H9 (cell line): ENCODE measurements around the gene KRT2. TPM values are rescaled to one million over a fixed set of nuclear protein-coding genes. Genes with fewer than 3 reads are reported as not detected.

Experiments used
- DNase-seq: peaks from one replicate; pipeline ENCODE4 v3.0.0-alpha.2; 2017
- H2AFZ ChIP-seq: one replicate; pipeline ENCODE4 v1.6.1; 2013; ENCODE audit warnings: mild to moderate bottlenecking, low read length, control low read depth, moderate library complexity
- H2AK5ac ChIP-seq: 2 replicates; pipeline ENCODE4 v1.6.1; 2013; ENCODE audit warnings: low read length, control low read depth, mixed read lengths; ENCODE audit not compliant: insufficient read length
- H2BK120ac ChIP-seq: one replicate; pipeline ENCODE4 v1.6.1; 2013; ENCODE audit warnings: low read depth, mild to moderate bottlenecking, low read length, control low read depth, inconsistent platforms; ENCODE audit not compliant: poor library complexity, severe bottlenecking
- H2BK12ac ChIP-seq: 2 replicates; pipeline ENCODE4 v1.6.1; 2013; ENCODE audit warnings: low read length, control low read depth, mixed read lengths, low read depth; ENCODE audit not compliant: insufficient read length
- H2BK15ac ChIP-seq: 2 replicates; pipeline ENCODE4 v1.6.1; 2013; ENCODE audit warnings: low read depth, low read length, control low read depth
- H2BK20ac ChIP-seq: one replicate; pipeline ENCODE4 v1.6.1; 2013; ENCODE audit warnings: low read depth, mild to moderate bottlenecking, low read length, control low read depth, inconsistent platforms; ENCODE audit not compliant: poor library complexity, severe bottlenecking
- H2BK5ac ChIP-seq: 2 replicates; pipeline ENCODE4 v1.6.1; 2013; ENCODE audit warnings: low read length, control low read depth, mixed read lengths; ENCODE audit not compliant: insufficient read length
- H3K14ac ChIP-seq: 2 replicates; pipeline ENCODE4 v1.6.1; 2013; ENCODE audit warnings: low read length, control low read depth; ENCODE audit not compliant: insufficient read depth
- H3K18ac ChIP-seq: 2 replicates; pipeline ENCODE4 v1.6.1; 2013; ENCODE audit warnings: low read depth, mild to moderate bottlenecking, mixed read lengths, low read length, control low read depth; ENCODE audit not compliant: insufficient read length
- H3K23ac ChIP-seq: 2 replicates; pipeline ENCODE4 v1.6.1; 2013; ENCODE audit warnings: low read length, control low read depth, mixed read lengths, low read depth; ENCODE audit not compliant: insufficient read length
- H3K23me2 ChIP-seq: 2 replicates; pipeline ENCODE4 v1.6.1; 2013; ENCODE audit warnings: low read depth, mild to moderate bottlenecking, mixed read lengths, low read length, control low read depth; ENCODE audit not compliant: insufficient read length, poor library complexity, severe bottlenecking
- H3K27ac ChIP-seq: 2 replicates; pipeline ENCODE4 v1.5.1; 2013; ENCODE audit warnings: low read length, control low read depth, mixed read lengths, low read depth; ENCODE audit not compliant: insufficient read length
- H3K27me3 ChIP-seq: 2 replicates; pipeline ENCODE4 v1.6.1; 2013; ENCODE audit warnings: low read length, control low read depth, inconsistent platforms; ENCODE audit not compliant: insufficient read depth
- H3K4ac ChIP-seq: 2 replicates; pipeline ENCODE4 v1.6.1; 2013; ENCODE audit warnings: low read depth, mild to moderate bottlenecking, control low read depth, inconsistent platforms, low read length, moderate library complexity
- H3K4me1 ChIP-seq: 2 replicates; pipeline ENCODE4 v1.6.1; 2013; ENCODE audit warnings: low read length, control low read depth, inconsistent platforms; ENCODE audit not compliant: insufficient read depth
- H3K4me2 ChIP-seq: 2 replicates; pipeline ENCODE4 v1.6.1; 2013; ENCODE audit warnings: low read length, control low read depth, mixed read lengths; ENCODE audit not compliant: insufficient read length, insufficient read depth
- H3K56ac ChIP-seq: 2 replicates; pipeline ENCODE4 v1.6.1; 2013; ENCODE audit warnings: low read depth, mild to moderate bottlenecking, mixed read lengths, low read length, control low read depth; ENCODE audit not compliant: insufficient read length
- H3K79me1 ChIP-seq: 2 replicates; pipeline ENCODE4 v1.6.1; 2013; ENCODE audit warnings: low read depth, mild to moderate bottlenecking, moderate library complexity, low read length, control low read depth, inconsistent platforms; ENCODE audit not compliant: insufficient read depth, poor library complexity, severe bottlenecking
- H3K79me2 ChIP-seq: 2 replicates; pipeline ENCODE4 v1.6.1; 2013; ENCODE audit warnings: low read length, control low read depth, inconsistent platforms; ENCODE audit not compliant: insufficient read depth
- H3K9ac ChIP-seq: 2 replicates; pipeline ENCODE4 v1.6.1; 2013; ENCODE audit warnings: low read length, control low read depth, mixed read lengths; ENCODE audit not compliant: insufficient read length; ENCODE audit errors: extremely low read depth
- H3K9me3 ChIP-seq: one replicate; pipeline ENCODE4 v1.6.1; 2013; ENCODE audit warnings: low read depth, low read length, inconsistent platforms; ENCODE audit not compliant: control insufficient read depth
- H3T11ph ChIP-seq: one replicate; pipeline ENCODE4 v1.6.1; 2013; ENCODE audit warnings: mild to moderate bottlenecking, low read length, control low read depth, inconsistent platforms
- H4K20me1 ChIP-seq: one replicate; pipeline ENCODE4 v1.6.1; 2013; ENCODE audit not compliant: control insufficient read depth, insufficient read length, insufficient read depth
- H4K5ac ChIP-seq: 2 replicates; pipeline ENCODE4 v1.6.1; 2013; ENCODE audit warnings: low read depth, mild to moderate bottlenecking, mixed read lengths, low read length, control low read depth; ENCODE audit not compliant: insufficient read length
- H4K8ac ChIP-seq: replicated peaks from 2 replicates; pipeline ENCODE4 v1.6.1; 2013; ENCODE audit warnings: low read length, control low read depth, mixed read lengths, low read depth; ENCODE audit not compliant: insufficient read length
- H4K91ac ChIP-seq: 2 replicates; pipeline ENCODE4 v1.6.1; 2013; ENCODE audit warnings: low read depth, mild to moderate bottlenecking, moderate library complexity, mixed read lengths, low read length, control low read depth; ENCODE audit not compliant: insufficient read length
- H3K27ac Mint-ChIP-seq, 3 experiments: 2 replicates in 2 of 3; 3 replicates in 1 of 3; pipeline ENCODE4 v1.8.0; 2020 to 2021; ENCODE audit warnings: mixed read lengths in 3 of 3, mild to moderate bottlenecking in 1 of 3, moderate library complexity in 1 of 3
- H3K27me3 Mint-ChIP-seq: 2 replicates; pipeline ENCODE4 v1.8.0; 2021; ENCODE audit warnings: low read depth, mild to moderate bottlenecking, moderate library complexity, mixed read lengths
- H3K36me3 Mint-ChIP-seq, 3 experiments: 2 replicates in 2 of 3; 3 replicates in 1 of 3; pipeline ENCODE4 v1.8.0; 2020 to 2021; ENCODE audit warnings: low read depth in 3 of 3, mixed read lengths in 3 of 3; ENCODE audit not compliant: insufficient read depth in 1 of 3
- H3K4me1 Mint-ChIP-seq, 2 experiments: 2 replicates each; pipeline ENCODE4 v1.8.0; 2020; ENCODE audit warnings: mixed read lengths in 2 of 2
- H3K4me3 Mint-ChIP-seq, 2 experiments: 2 replicates in 1 of 2; 3 replicates in 1 of 2; pipeline ENCODE4 v1.8.0; 2020 to 2021; ENCODE audit warnings: mild to moderate bottlenecking in 2 of 2, mixed read lengths in 2 of 2, moderate library complexity in 1 of 2
- H3K9me3 Mint-ChIP-seq, 2 experiments: 2 replicates in 1 of 2; 3 replicates in 1 of 2; pipeline ENCODE4 v1.8.0; 2020; ENCODE audit warnings: mild to moderate bottlenecking in 2 of 2, mixed read lengths in 2 of 2, moderate library complexity in 1 of 2
- WGBS: extraction: QIAGEN DNeasy Blood & Tissue Kit; methylation state at CpG from one replicate; pipeline ENCODE4 v1.1.7; 2013; ENCODE audit warnings: missing lambda C conversion rate, low lambda C conversion rate, mixed read lengths; ENCODE audit not compliant: insufficient read length; ENCODE audit errors: extremely low coverage; 5-methylcytosine and 5-hydroxymethylcytosine counted together
- total RNA-seq: library from RNA; stranded (reverse); gene quantifications from 2 replicates; pipeline ENCODE4 v1.2.1, GENCODE V29; 2021
- TF ChIP-seq, protein P1 (sequence below): fragments of 200-600 bp; sonication (generic); conservative IDR thresholded peaks from 3 replicates; pipeline ENCODE4 v1.8.0; 2021; ENCODE audit warnings: antibody characterized with exemption, mild to moderate bottlenecking

KRT2 gene
- total RNA-seq, 1 experiment from 2014 or later, result not detected

DNA sequence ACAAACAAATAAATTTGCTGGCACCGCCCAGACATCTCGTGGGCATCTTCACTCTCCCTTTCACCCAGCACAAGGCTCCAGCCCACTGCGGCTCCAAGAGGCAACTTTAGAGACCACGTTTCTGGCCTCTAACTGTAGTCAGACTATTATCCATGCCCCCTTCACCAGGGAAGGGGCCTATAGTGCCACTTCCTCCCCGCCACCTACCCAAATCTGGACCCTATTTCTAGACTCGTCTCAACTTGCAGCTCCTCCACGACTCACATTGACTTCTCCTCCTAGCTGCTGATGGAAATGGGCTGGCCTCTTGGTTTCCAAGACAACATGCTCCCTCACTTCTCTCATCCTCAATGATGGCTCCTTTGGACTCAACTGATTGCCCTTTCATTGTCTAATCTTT is 15.9 kb upstream of the KRT2 start:
- no peak overlapping the region for H3K18ac ChIP-seq
- no peaks in the 10 kb centered on the region for H3K23me2 ChIP-seq
- H2BK5ac ChIP-seq, result no peak overlapping the region
- H3K14ac ChIP-seq, result no peak overlapping the region
- Mint-ChIP-seq H3K27ac (no peak overlapping the region), H3K4me1 (no peaks in the 10 kb centered on the region; a peak in 1 of 4 replicates), H3K9me3 (no peaks in the 10 kb centered on the region), H3K27me3 (peaks cover 23% of the 10 kb centered on the region), H3K36me3 (no peaks in the 10 kb centered on the region), H3K4me3 (no peak overlapping the region)
- H2BK12ac ChIP-seq, result no peak overlapping the region
- no peak overlapping the region for H3K4ac ChIP-seq
- no peak overlapping the region for H3K56ac ChIP-seq
- H2BK15ac ChIP-seq, result no peak overlapping the region
- no peaks in the 10 kb centered on the region for H3K79me1 ChIP-seq
- H3K79me2 ChIP-seq, result no peaks in the 10 kb centered on the region
- no peak overlapping the region for H2AFZ ChIP-seq
- H3K9ac ChIP-seq, result no peak overlapping the region
- TF ChIP-seq, protein P1, sequence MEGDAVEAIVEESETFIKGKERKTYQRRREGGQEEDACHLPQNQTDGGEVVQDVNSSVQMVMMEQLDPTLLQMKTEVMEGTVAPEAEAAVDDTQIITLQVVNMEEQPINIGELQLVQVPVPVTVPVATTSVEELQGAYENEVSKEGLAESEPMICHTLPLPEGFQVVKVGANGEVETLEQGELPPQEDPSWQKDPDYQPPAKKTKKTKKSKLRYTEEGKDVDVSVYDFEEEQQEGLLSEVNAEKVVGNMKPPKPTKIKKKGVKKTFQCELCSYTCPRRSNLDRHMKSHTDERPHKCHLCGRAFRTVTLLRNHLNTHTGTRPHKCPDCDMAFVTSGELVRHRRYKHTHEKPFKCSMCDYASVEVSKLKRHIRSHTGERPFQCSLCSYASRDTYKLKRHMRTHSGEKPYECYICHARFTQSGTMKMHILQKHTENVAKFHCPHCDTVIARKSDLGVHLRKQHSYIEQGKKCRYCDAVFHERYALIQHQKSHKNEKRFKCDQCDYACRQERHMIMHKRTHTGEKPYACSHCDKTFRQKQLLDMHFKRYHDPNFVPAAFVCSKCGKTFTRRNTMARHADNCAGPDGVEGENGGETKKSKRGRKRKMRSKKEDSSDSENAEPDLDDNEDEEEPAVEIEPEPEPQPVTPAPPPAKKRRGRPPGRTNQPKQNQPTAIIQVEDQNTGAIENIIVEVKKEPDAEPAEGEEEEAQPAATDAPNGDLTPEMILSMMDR, result no peak
- H2BK20ac ChIP-seq, result no peak overlapping the region
- no peak overlapping the region for H4K5ac ChIP-seq
- H4K8ac ChIP-seq, result no peak overlapping the region
- H3K4me2 ChIP-seq, result no peak overlapping the region
- H3K27ac ChIP-seq, result no peak overlapping the region
- H3K23ac ChIP-seq, result no peak overlapping the region
- H3K9me3 ChIP-seq, result no peaks in the 10 kb centered on the region
- H3T11ph ChIP-seq, result no peak overlapping the region
- no peak for DNase-seq
- no peaks in the 10 kb centered on the region for H3K4me1 ChIP-seq
- WGBS, result no CpG with 5 or more reads among the region's 7 CpGs
- H2BK120ac ChIP-seq, result no peak overlapping the region
- no peaks in the 10 kb centered on the region for H4K20me1 ChIP-seq
- H2AK5ac ChIP-seq, result no peak overlapping the region
- H3K27me3 ChIP-seq, result no peaks in the 10 kb centered on the region
- H4K91ac ChIP-seq, result no peak overlapping the region
